NCI-H1436 (cell line): ENCODE data around the gene PTPRD.

Source experiments
- DNase-seq: peaks from one replicate; lab custom pipeline; 2025; lab: John Stamatoyannopoulos, UW

PTPRD gene

GRCh38 chr9:10172476-10172875 lies 440.3 kb downstream of the PTPRD start:
- DNase-seq = no peak

GRCh38 chr9:10168241-10168640 lies 444.6 kb downstream of the PTPRD start:
- peak; percentile 62 for DNase-seq

- DNase-seq = no peak
Observed at GRCh38 chr9:10148796-10149195, 464.0 kb downstream of the PTPRD start.

GRCh38 chr9:10146517-10147331 lies 466.1 kb downstream of the PTPRD start:
- no peak for DNase-seq

GRCh38 chr9:10144355-10144754 lies 468.4 kb downstream of the PTPRD start:
- no peak for DNase-seq

- no peak for DNase-seq
Observed at GRCh38 chr9:10135553-10135952, 477.2 kb downstream of the PTPRD start.

GRCh38 chr9:10134266-10134665 lies 478.5 kb downstream of the PTPRD start:
- no peak for DNase-seq

GRCh38 chr9:10130061-10130675 lies 482.6 kb downstream of the PTPRD start:
- no peak for DNase-seq

- DNase-seq = no peak
Observed at GRCh38 chr9:10127867-10128266, 484.9 kb downstream of the PTPRD start.

GRCh38 chr9:10112798-10113197 lies 500.0 kb downstream of the PTPRD start:
- DNase-seq = no peak

GRCh38 chr9:10112070-10112469 lies 500.7 kb downstream of the PTPRD start:
- no peak for DNase-seq

- no peak for DNase-seq
Observed at GRCh38 chr9:10108815-10109214, 504.0 kb downstream of the PTPRD start.

- no peak for DNase-seq
Observed at GRCh38 chr9:10104774-10105173, 508.0 kb downstream of the PTPRD start.

GRCh38 chr9:10095208-10095607 lies 517.6 kb downstream of the PTPRD start:
- DNase-seq = no peak

GRCh38 chr9:10094563-10094962 lies 518.2 kb downstream of the PTPRD start:
- no peak for DNase-seq

GRCh38 chr9:10080012-10080411 lies 532.8 kb downstream of the PTPRD start:
- no peak for DNase-seq

- no peak for DNase-seq
Observed at GRCh38 chr9:10079284-10079964, 533.4 kb downstream of the PTPRD start.

- no peak for DNase-seq
Observed at GRCh38 chr9:10071579-10071978, 541.2 kb downstream of the PTPRD start.

- DNase-seq = no peak
Observed at GRCh38 chr9:10062629-10063395, 550.0 kb downstream of the PTPRD start.

GRCh38 chr9:10059044-10059443 lies 553.8 kb downstream of the PTPRD start:
- DNase-seq = no peak

- DNase-seq = no peak
Observed at GRCh38 chr9:10055886-10056395, 556.9 kb downstream of the PTPRD start.

GRCh38 chr9:10054456-10054855 lies 558.3 kb downstream of the PTPRD start:
- no peak for DNase-seq
